GM23248 (cell line): ENCODE results near the gene PKNOX2. TPM values are rescaled to one million over a fixed set of nuclear protein-coding genes. Genes with fewer than 3 reads are reported as not detected.

ENCODE experiments used
- DNase-seq: peaks from one replicate; pipeline ENCODE4 v3.0.0-alpha.2; 2015
- H2AFZ ChIP-seq: fragments of 200-600 bp; sonication (generic); 2 replicates; pipeline ENCODE4 v1.6.1; 2016; ENCODE audit warnings: antibody characterized with exemption
- H3F3A ChIP-seq: fragments of 200-600 bp; sonication (generic); 2 replicates; pipeline ENCODE4 v1.6.1; 2016; ENCODE audit warnings: mild to moderate bottlenecking, antibody characterized with exemption, mixed run types; ENCODE audit not compliant: insufficient read depth
- H3K27ac ChIP-seq: fragments of 200-600 bp; sonication (generic); 2 replicates; pipeline ENCODE4 v1.5.1; 2016; ENCODE audit warnings: mild to moderate bottlenecking
- H3K27me3 ChIP-seq: fragments of 200-600 bp; sonication (generic); replicated peaks from 2 replicates; pipeline ENCODE4 v1.6.1; 2016; ENCODE audit warnings: mild to moderate bottlenecking; ENCODE audit not compliant: insufficient read depth
- H3K36me3 ChIP-seq: fragments of 200-600 bp; sonication (generic); 2 replicates; pipeline ENCODE4 v1.6.1; 2016; ENCODE audit warnings: low read depth, mild to moderate bottlenecking
- H3K4me1 ChIP-seq: fragments of 200-600 bp; sonication (generic); 2 replicates; pipeline ENCODE4 v1.6.1; 2016; ENCODE audit warnings: mild to moderate bottlenecking; ENCODE audit not compliant: insufficient read depth
- H3K4me2 ChIP-seq: fragments of 200-600 bp; sonication (generic); one replicate; pipeline ENCODE4 v1.6.1; 2016; ENCODE audit warnings: mild to moderate bottlenecking; ENCODE audit not compliant: unreplicated experiment
- H3K4me3 ChIP-seq: fragments of 200-600 bp; sonication (generic); 2 replicates; pipeline ENCODE4 v1.5.1; 2016; ENCODE audit warnings: mild to moderate bottlenecking
- H3K79me2 ChIP-seq: fragments of 200-600 bp; sonication (generic); 2 replicates; pipeline ENCODE4 v1.6.1; 2016; ENCODE audit warnings: mild to moderate bottlenecking; ENCODE audit not compliant: insufficient read depth
- H3K9ac ChIP-seq: fragments of 200-600 bp; sonication (generic); 2 replicates; pipeline ENCODE4 v1.6.1; 2016; ENCODE audit warnings: mild to moderate bottlenecking
- H3K9me2 ChIP-seq: fragments of 200-600 bp; sonication (generic); 2 replicates; pipeline ENCODE4 v1.6.1; 2016; ENCODE audit warnings: mixed run types, mild to moderate bottlenecking, moderate library complexity; ENCODE audit not compliant: insufficient read depth
- H3K9me3 ChIP-seq: fragments of 200-600 bp; sonication (generic); one replicate; pipeline ENCODE4 v1.6.1; 2017; ENCODE audit warnings: low read depth
- H4K20me1 ChIP-seq: fragments of 200-600 bp; sonication (generic); 2 replicates; pipeline ENCODE4 v1.6.0; 2016; ENCODE audit not compliant: insufficient read depth
- EZH2 ChIP-seq: fragments of 200-600 bp; sonication (generic); IDR thresholded peaks from 2 replicates; pipeline ENCODE4 v1.6.1; 2018; ENCODE audit warnings: antibody characterized with exemption, mild to moderate bottlenecking; ENCODE audit not compliant: insufficient read depth, poor library complexity, severe bottlenecking
- EZH2phosphoT487 ChIP-seq: fragments of 200-600 bp; sonication (generic); IDR thresholded peaks from 2 replicates; pipeline ENCODE4 v1.6.1; 2018; ENCODE audit warnings: antibody characterized with exemption, moderate library complexity, mild to moderate bottlenecking, low read depth; ENCODE audit not compliant: insufficient read depth
- WGBS, 2 experiments: methylation state at CpG; one replicate each; pipeline ENCODE4 v1.1.6; 2015 to 2017; ENCODE audit warnings: low lambda C conversion rate in 2 of 2, low coverage in 1 of 2; ENCODE audit errors: missing lambda C conversion rate in 2 of 2; 5-methylcytosine and 5-hydroxymethylcytosine counted together
- in situ Hi-C: fragments of 300-500 bp; cut with MboI; formaldehyde crosslinking; loops from 2 replicates; pipeline ENCODE4 v1.15.0; 2020
- polyA plus RNA-seq: library from polyadenylated mRNA; unstranded; fragments of >200 nt; fragmentation: Nextera tagmentation; extraction: Ambion mirVana; gene quantifications from 2 replicates; pipeline ENCODE4 v1.2.1, GENCODE V29; 2016
- total RNA-seq: library from RNA; depleted of rRNA; stranded (reverse); fragments of >200 nt; shearing (Covaris generic); gene quantifications from 2 replicates; pipeline ENCODE4 v1.2.3, GENCODE V29; 2014

PKNOX2 gene
- total and polyA plus RNA-seq, 2 experiments from 2014 or later = 0.21 to 0.76 TPM

- Histone ChIP-seq H2AFZ (no peak overlapping the region), H3K9ac (no peak overlapping the region), H3K36me3 (no peaks in the 10 kb centered on the region), H3K27ac (no peak overlapping the region), H3K9me3 (no peaks in the 10 kb centered on the region), H3K27me3 (peaks cover 3% of the 10 kb centered on the region; the same call in 1 of the 2 replicates), H3F3A (no peaks in the 10 kb centered on the region), H3K4me1 (no peaks in the 10 kb centered on the region), H4K20me1 (no peaks in the 10 kb centered on the region), H3K4me3 (no peak overlapping the region), H3K9me2 (no peaks in the 10 kb centered on the region), H3K4me2 (no peak overlapping the region), H3K79me2 (no peaks in the 10 kb centered on the region)
- 69 to 81% methylated on average over 4 of the region's 4 CpGs for WGBS, 2 experiments
- TF ChIP-seq EZH2phosphoT487 (no peak), EZH2 (no peak)
- in situ Hi-C loops = loop anchor here (5.0 kb wide), 1 partner anchor 185 kb away; no protein-coding TSS in a partner anchor
- DNase-seq = no peak
Measured at GRCh38 chr11:125162743-125163142, 1.8 kb upstream of the PKNOX2 start.

GRCh38 chr11:125163431-125164063 lies 1.0 kb upstream of the PKNOX2 start:
- DNase-seq = no peak
- TF ChIP-seq EZH2phosphoT487 (no peak), EZH2 (no peak)
- no peak overlapping the region for H3K27ac ChIP-seq
- H3K27me3 ChIP-seq = peaks cover 3% of the 10 kb centered on the region; the same call in 1 of the 2 replicates
- H3K4me2 ChIP-seq = peak overlapping the region; percentile 33
- H3K4me1 ChIP-seq = no peaks in the 10 kb centered on the region
- in situ Hi-C loops = loop anchor here (5.0 kb wide), 1 partner anchor 184 kb away; no protein-coding TSS in a partner anchor
- H3F3A ChIP-seq = no peaks in the 10 kb centered on the region
- peak overlapping the region; percentile 45; the same call in 1 of the 2 replicates for H3K9ac ChIP-seq
- H3K36me3 ChIP-seq = no peaks in the 10 kb centered on the region
- H3K9me2 ChIP-seq = no peaks in the 10 kb centered on the region
- WGBS, 2 experiments = 91 to 97% methylated on average over 6 of the region's 6 CpGs
- H4K20me1 ChIP-seq = no peaks in the 10 kb centered on the region
- H2AFZ ChIP-seq = peak overlapping the region; percentile 51; the same call in 1 of the 2 replicates
- no peaks in the 10 kb centered on the region for H3K9me3 ChIP-seq
- H3K79me2 ChIP-seq = no peaks in the 10 kb centered on the region
- H3K4me3 ChIP-seq = no peak overlapping the region

- H3K4me2 ChIP-seq = peak overlapping the region; percentile 33
- no peak for DNase-seq
Measured at GRCh38 chr11:125164091-125164421, 495 bp upstream of the PKNOX2 start.

DNA sequence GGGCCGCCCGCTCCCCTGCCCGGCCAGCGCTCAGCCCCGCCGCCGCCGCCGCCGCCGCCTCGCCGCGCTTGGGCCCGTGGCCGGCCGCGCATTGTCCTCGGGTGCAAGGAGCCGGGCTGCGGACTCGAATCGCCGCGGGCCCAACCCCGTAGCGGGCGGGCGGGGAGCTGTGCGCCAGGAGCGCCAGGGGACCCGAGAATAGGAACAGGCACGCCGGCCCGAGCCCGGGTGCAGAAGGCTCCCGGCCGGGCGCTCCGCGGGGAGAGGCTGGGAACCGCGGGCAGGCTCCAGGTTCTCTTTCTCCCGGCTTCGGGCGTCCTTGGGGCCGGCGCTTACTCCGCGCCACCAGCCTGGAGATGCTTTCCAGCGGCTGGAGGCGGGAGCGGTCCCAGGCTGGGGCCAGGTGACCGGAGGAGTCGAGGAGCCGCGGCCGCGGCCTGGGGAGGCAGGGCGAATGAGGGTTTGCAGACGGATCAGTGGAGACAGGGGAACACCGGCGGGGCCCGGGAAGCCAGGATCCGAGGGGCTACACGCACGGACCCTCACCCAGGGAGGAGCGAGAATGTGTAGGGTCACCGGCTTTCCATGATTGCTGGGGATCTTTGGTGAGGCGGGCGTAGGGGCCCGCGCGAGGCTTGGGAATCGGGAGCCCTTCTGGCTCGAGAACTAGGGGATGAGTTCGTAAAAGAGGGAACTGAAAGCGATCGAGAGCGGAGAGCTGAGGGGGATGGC lies 726 bp downstream of the PKNOX2 start:
- WGBS, 2 experiments = 1 to 3% methylated on average over 55 to 62 of the region's 80 CpGs
- in situ Hi-C loops = no loop called here
- Histone ChIP-seq H4K20me1 (no peaks in the 10 kb centered on the region), H3F3A (no peaks in the 10 kb centered on the region), H3K79me2 (no peaks in the 10 kb centered on the region), H3K4me1 (no peaks in the 10 kb centered on the region), H2AFZ (peak overlapping the region; percentile 86), H3K9ac (peak overlapping the region; percentile 62), H3K27ac (0 out of 2 replicates have a peak overlapping the region, but pooled peaks have one; percentile 3), H3K27me3 (peaks cover 3% of the 10 kb centered on the region; the same call in 1 of the 2 replicates), H3K4me2 (peak overlapping the region; percentile 87), H3K36me3 (no peaks in the 10 kb centered on the region), H3K4me3 (peak overlapping the region; percentile 74), H3K9me2 (no peaks in the 10 kb centered on the region), H3K9me3 (no peaks in the 10 kb centered on the region)
- TF ChIP-seq EZH2 (no peak), EZH2phosphoT487 (no peak)
- DNase-seq = peak; percentile 73

More at GRCh38 chr11:125164091-125164421, 495 bp upstream of the PKNOX2 start:
- Histone ChIP-seq H3K4me3 (peak overlapping the region; percentile 33), H3F3A (no peaks in the 10 kb centered on the region), H3K27me3 (peaks cover 3% of the 10 kb centered on the region; the same call in 1 of the 2 replicates), H3K36me3 (no peaks in the 10 kb centered on the region), H3K79me2 (no peaks in the 10 kb centered on the region), H4K20me1 (no peaks in the 10 kb centered on the region), H3K9me3 (no peaks in the 10 kb centered on the region), H3K4me1 (no peaks in the 10 kb centered on the region), H3K9me2 (no peaks in the 10 kb centered on the region), H3K9ac (peak overlapping the region; percentile 45), H3K27ac (no peak overlapping the region), H2AFZ (peak overlapping the region; percentile 51)
- in situ Hi-C loops = loop anchor here (5.0 kb wide), 1 partner anchor 183 kb away; no protein-coding TSS in a partner anchor
- no peak for TF ChIP-seq EZH2phosphoT487
- no peak for TF ChIP-seq EZH2
- 14 to 16% methylated on average over 7 to 8 of the region's 8 CpGs for WGBS, 2 experiments
